ENCODE results near the gene AP3B1. TPM values are rescaled to one million over a fixed set of nuclear protein-coding genes. Genes with fewer than 3 reads are reported as not detected.

AP3B1 gene
- total and polyA plus RNA-seq, 3 donors from 2014 or later, result 32.0 to 77.3 (median 74.0) TPM

DNA sequence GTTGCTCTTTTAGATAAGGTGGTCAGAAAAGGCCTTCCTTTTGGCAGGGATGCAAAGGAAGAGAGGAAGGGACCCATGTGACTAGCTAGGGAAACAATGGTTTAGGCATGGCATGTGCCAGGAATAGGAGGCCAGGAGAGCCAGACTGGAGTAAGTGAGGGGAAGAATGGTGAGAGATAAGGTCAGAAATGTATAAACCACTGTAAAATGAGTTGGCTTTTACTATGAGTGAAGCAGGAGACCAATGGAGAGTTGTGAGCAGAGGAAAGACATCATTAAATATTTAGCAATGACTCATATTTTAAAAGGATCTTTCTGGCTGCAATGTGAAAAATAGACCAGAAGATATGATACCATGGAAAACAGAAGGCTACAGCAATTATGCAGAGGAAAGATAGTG, 50.9 kb downstream of the AP3B1 start:
- TF ChIP-seq, protein P1, sequence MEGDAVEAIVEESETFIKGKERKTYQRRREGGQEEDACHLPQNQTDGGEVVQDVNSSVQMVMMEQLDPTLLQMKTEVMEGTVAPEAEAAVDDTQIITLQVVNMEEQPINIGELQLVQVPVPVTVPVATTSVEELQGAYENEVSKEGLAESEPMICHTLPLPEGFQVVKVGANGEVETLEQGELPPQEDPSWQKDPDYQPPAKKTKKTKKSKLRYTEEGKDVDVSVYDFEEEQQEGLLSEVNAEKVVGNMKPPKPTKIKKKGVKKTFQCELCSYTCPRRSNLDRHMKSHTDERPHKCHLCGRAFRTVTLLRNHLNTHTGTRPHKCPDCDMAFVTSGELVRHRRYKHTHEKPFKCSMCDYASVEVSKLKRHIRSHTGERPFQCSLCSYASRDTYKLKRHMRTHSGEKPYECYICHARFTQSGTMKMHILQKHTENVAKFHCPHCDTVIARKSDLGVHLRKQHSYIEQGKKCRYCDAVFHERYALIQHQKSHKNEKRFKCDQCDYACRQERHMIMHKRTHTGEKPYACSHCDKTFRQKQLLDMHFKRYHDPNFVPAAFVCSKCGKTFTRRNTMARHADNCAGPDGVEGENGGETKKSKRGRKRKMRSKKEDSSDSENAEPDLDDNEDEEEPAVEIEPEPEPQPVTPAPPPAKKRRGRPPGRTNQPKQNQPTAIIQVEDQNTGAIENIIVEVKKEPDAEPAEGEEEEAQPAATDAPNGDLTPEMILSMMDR (IDR thresholded peaks at IDR 0.05), result no peak
- no peak for TF ChIP-seq POLR2A (IDR thresholded peaks at IDR 0.05)
- Histone ChIP-seq H3K4me3 (no peak overlapping the region), H3K9me3 (no peaks in the 10 kb centered on the region), H3K27me3 (no peaks in the 10 kb centered on the region), H3K4me1 (peaks cover 20% of the 10 kb centered on the region), H3K36me3 (ENCODE audit: low read depth, missing control alignments) (no peaks in the 10 kb centered on the region), H3K27ac (peak overlapping the region; percentile 53 to 74)
- intact Hi-C loops (cut with DNase I; ENCODE audit: low total_unique reads), result no loop called here
- no peak for DNase-seq

DNA sequence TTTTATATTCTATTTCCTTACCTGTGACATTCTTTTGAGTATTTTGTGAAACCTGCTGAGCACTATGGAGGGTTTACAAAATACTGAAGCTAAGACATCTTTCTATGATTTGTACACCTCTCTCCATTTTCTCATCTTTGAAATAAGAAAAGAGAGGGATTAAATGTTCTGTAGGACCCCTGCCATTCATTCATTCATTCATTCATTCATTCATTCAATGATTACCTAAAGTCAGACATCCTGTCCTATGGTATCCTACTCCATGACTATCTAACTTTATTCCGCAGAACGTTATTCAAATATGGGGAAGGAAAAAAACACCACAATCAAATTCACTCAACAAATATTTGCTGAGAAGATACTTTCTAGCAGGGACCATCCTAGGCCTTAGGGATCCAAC, 51.4 kb downstream of the AP3B1 start:
- peaks cover 20% of the 10 kb centered on the region for H3K4me1 ChIP-seq
- peak overlapping the region; percentile 53 to 74 for H3K27ac ChIP-seq
- no peak for TF ChIP-seq POLR2A (IDR thresholded peaks at IDR 0.05)
- TF ChIP-seq, protein P1 (IDR thresholded peaks at IDR 0.05), result no peak
- intact Hi-C loops (cut with DNase I; ENCODE audit: low total_unique reads), result no loop called here
- H3K36me3 ChIP-seq (ENCODE audit: low read depth, missing control alignments), result no peaks in the 10 kb centered on the region
- no peaks in the 10 kb centered on the region for H3K9me3 ChIP-seq
- H3K4me3 ChIP-seq, result no peak overlapping the region
- no peaks in the 10 kb centered on the region for H3K27me3 ChIP-seq
- WGBS, 2 donors, result 78 to 91% methylated on average over 2 of the region's 2 CpGs
- DNase-seq, result no peak

DNA sequence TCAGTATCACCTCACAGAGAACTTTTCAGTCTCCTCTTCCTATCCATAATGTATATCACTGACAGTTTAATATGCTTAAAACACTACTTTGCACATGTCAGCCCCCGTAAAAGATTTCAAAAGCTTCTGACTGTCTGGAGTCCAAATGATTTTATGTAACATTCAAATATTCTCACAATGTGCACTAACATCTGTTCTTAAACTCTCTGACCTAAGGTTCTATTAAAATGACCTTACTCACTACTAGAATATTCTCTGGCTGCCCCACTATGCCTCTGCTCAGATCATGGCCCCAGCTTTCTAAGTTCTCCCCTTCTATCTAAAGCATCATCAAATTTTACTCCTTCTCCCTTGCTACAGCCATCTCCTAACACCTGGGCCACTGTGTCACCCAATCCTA, 52.5 kb downstream of the AP3B1 start:
- peaks cover 20% of the 10 kb centered on the region for H3K4me1 ChIP-seq
- H3K27me3 ChIP-seq, result no peaks in the 10 kb centered on the region
- intact Hi-C loops (cut with DNase I; ENCODE audit: low total_unique reads), result no loop called here
- TF ChIP-seq, protein P1 (IDR thresholded peaks at IDR 0.05), result no peak
- no peak for TF ChIP-seq POLR2A (IDR thresholded peaks at IDR 0.05)
- no peaks in the 10 kb centered on the region for H3K36me3 ChIP-seq (ENCODE audit: low read depth, missing control alignments)
- no peak overlapping the region for H3K4me3 ChIP-seq
- no peak for DNase-seq
- H3K9me3 ChIP-seq, result no peaks in the 10 kb centered on the region
- H3K27ac ChIP-seq, result peak overlapping the region; percentile 53 to 74
- 84 to 90% methylated on average over 1 of the region's 1 CpG for WGBS, 2 donors

DNA sequence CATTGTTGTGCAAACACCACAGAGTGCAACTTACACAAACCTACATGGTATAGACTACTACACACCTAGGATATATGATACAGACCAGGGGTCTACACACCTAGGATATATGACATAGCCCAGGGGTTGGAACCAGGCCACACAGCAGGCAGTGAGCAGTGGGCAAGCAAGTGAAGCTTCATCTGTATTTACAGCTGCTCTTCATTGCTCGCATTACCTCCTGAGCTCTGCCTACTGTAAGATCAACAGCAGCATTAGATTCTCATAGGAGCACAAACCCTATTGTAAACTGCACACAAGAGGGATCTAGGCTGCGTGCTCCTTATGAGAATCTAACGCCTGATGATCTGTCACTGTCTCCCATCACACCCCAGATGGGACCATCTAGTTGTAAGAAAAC, 56.6 kb downstream of the AP3B1 start:
- Histone ChIP-seq H3K27me3 (no peaks in the 10 kb centered on the region), H3K4me3 (no peak overlapping the region), H3K4me1 (peaks cover 5% of the 10 kb centered on the region), H3K36me3 (ENCODE audit: low read depth, missing control alignments) (no peaks in the 10 kb centered on the region), H3K9me3 (no peaks in the 10 kb centered on the region), H3K27ac (no peak overlapping the region)
- TF ChIP-seq, protein P1 (IDR thresholded peaks at IDR 0.05), result no peak
- TF ChIP-seq POLR2A (IDR thresholded peaks at IDR 0.05), result no peak
- WGBS, 2 donors, result 72 to 98% methylated on average over 3 of the region's 3 CpGs
- intact Hi-C loops (cut with DNase I; ENCODE audit: low total_unique reads), result no loop called here
- DNase-seq, result no peak

DNA sequence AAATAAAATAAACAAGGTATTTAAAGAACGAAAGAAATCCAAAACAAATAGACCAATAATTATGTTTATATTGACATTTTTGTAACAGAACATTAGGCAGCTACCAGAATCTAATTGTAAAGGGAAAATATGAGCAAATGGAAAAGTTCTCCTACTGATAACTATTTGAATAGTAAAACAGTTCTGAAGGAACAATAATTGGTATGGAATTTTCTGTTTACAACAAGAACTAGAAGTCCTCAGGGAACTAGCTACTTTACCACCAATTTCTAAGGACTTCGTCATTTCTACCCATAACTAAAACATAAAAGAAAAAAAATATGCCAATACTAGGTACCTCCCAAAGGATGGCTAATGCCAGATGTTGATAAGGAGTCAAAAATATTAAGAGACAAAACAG, 58.5 kb downstream of the AP3B1 start:
- Histone ChIP-seq H3K36me3 (ENCODE audit: low read depth, missing control alignments) (no peaks in the 10 kb centered on the region), H3K27me3 (no peaks in the 10 kb centered on the region), H3K27ac (no peak overlapping the region), H3K4me3 (no peak overlapping the region), H3K4me1 (peaks cover 5% of the 10 kb centered on the region), H3K9me3 (no peaks in the 10 kb centered on the region)
- intact Hi-C loops (cut with DNase I; ENCODE audit: low total_unique reads), result no loop called here
- 69 to 75% methylated on average over 2 of the region's 2 CpGs for WGBS, 2 donors
- DNase-seq, result no peak
- TF ChIP-seq, protein P1 (IDR thresholded peaks at IDR 0.05), result no peak
- no peak for TF ChIP-seq POLR2A (IDR thresholded peaks at IDR 0.05)

Data from testis (tissue), 3 donors.